GM19025 (cell line): ENCODE measurements around the gene ZBTB7C.

Experiments
- ATAC-seq: cut with Tn5 transposase; IDR thresholded peaks from one replicate; pipeline ENCODE4 v1.9.1; 2021; ENCODE audit warnings: mild to moderate bottlenecking, low read depth, moderate library complexity; ENCODE audit not compliant: unreplicated experiment

Gene ZBTB7C

GRCh38 chr18:48051945-48052840, 357.0 kb downstream of the ZBTB7C start:
- no peak for ATAC-seq

DNA sequence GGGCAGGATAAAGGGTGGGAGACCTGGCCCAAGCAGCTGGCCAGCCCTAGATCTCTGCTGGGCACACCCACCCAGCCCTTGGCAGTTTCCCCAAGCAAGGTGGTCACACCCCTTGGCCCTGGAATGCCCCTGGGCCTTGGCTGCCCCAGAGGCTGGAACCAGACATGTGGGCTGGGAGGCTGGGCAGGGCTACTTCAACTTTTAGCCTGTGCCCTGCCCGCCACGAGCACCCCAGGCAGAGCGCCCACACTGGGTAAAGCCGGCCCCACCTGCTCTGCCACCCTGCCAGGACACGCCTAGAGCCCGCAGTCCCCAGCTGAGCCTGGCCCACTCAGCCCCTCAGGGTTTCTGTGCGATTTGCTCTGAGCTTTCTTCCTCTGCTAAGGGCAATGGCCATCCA, 359.0 kb downstream of the ZBTB7C start:
- no peak for ATAC-seq

- ATAC-seq = no peak
Measured at GRCh38 chr18:48049757-48050156, 359.4 kb downstream of the ZBTB7C start.

GRCh38 chr18:48048251-48048650, 360.9 kb downstream of the ZBTB7C start:
- ATAC-seq = no peak

GRCh38 chr18:48046843-48047242, 362.3 kb downstream of the ZBTB7C start:
- no peak for ATAC-seq

- ATAC-seq = no peak
Measured at GRCh38 chr18:48045744-48046143, 363.4 kb downstream of the ZBTB7C start.

- no peak for ATAC-seq
Measured at GRCh38 chr18:48044944-48045343, 364.2 kb downstream of the ZBTB7C start.

GRCh38 chr18:48043166-48043565, 366.0 kb downstream of the ZBTB7C start:
- no peak for ATAC-seq

DNA sequence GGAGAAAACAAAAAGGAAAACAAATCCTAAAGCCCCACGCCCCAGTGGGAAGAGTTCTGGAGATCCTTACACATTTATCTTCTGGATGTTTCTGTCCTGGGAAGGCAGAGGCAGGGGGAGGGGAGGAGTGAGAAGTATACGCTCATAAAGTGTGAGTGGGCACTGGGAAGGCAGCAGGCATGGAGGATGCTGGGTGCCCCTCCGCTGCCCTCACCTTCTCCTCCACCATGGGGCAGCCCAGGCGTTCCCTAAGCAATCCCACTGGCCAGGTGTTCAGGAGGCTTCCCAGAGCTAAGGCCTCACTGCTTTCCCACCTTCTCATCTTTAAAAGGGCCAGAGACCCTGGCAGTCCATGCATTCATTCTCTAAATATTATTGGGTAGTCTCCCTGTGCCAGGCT, 366.8 kb downstream of the ZBTB7C start:
- ATAC-seq = no peak

- no peak for ATAC-seq
Measured at GRCh38 chr18:48040457-48041110, 368.6 kb downstream of the ZBTB7C start.

DNA sequence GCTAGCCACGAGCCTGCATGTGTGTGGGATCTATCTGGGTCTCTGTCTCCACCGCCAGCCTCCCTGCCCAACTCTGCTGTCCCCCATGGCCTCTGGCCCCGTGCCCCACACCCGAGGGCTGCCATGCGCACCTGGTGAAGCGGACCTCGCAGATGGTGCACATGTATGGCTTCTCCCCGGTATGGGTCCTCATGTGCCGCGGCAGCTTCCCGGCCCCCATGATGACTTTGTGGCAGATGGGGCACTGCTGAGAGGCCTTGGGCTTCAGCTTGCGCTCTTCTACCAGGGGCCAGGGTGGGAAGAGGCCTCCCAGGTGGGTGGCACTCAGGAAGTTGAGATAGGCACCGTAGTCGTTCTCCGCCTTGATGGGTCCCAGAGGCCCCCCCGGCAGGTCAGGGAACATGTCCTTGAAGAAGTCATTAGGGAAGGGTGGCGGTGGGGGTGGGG, 369.4 kb downstream of the ZBTB7C start:
- no peak for ATAC-seq

GRCh38 chr18:48038636-48039035, 370.5 kb downstream of the ZBTB7C start:
- ATAC-seq = no peak

GRCh38 chr18:48037481-48038271, 371.5 kb downstream of the ZBTB7C start:
- no peak for ATAC-seq

DNA sequence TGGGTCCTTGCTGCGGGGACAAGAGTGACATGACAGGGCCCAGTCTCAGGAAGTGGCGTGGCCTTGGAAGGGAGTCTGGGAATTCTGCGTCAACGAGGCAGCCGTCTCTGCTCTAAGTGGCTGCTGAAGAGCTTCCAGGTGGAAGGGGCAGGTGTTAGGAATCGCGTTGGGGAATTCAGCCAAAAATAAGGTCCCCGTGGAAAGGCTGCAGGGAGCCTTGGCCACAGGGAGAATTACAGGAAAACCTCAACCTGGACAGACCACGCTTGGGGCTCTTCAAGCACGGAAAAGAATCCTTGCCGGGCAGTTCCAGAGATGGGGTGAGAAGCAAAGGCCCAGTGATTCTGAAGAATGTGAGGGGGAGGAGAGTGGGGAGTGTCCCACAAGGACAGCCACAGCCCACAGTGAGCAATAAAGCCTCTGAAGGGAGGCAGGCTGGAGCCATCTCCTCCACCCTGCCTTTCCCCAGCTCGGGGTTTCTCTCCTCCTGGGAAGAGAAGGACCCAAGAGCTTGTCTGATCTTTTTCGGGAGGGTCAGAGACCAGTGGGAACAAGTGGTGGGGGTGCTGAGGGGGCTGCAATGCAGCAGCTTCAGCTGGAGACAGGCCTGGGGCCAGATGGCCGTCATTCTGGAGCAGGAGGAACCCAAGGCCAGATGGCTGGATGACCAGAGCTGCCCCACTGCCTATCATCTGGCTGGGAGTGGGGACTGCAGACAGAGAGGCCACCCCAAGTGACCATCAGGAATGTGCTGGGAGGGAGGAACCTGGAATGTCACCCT, 372.4 kb downstream of the ZBTB7C start:
- ATAC-seq = no peak

GRCh38 chr18:48036226-48036625, 373.0 kb downstream of the ZBTB7C start:
- no peak for ATAC-seq

GRCh38 chr18:48035556-48035860, 373.7 kb downstream of the ZBTB7C start:
- ATAC-seq = no peak

GRCh38 chr18:48034651-48035555, 374.3 kb downstream of the ZBTB7C start:
- no peak for ATAC-seq

DNA sequence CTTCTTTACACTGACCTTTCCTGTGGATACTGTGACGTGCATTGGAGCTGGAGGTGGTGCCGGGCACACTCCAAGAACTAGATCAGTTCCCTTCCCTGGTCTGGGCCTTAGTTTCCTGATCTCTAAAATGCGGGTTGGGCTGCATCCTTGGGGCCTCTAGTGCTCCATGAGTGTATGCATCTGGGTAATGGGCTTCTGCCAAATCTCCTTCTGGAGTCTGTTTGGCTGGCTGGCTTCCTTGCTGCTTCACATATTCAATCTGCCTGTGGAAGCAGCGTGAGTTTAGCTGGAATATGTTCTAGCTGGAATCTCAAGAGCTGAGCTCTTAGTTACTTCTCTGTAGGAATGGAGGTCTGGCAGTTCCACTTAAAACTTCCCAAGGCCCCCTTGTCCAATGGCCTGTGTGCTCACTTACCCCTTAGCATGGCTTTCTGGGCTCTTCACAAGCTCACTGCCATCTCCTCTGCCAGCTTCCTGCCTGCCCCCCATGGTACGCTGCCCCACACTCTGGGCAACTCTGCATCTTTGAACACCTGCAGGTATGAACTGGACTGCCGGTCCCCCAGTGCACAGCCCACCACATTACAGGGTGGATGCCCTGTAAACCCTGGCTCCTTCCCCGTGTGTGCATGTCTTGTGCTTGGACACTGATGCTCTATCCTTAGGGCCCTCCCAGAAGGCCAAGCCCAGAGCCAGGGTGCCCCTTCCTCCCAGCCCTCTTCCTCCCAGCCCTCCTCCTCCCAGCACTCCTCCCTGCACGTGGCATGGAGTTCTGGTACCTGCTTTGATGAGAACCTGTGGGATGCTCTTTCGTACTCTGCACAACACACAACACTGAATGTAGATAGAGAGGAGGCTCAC, 375.2 kb downstream of the ZBTB7C start:
- ATAC-seq = no peak
